Eye (tissue), 1 donor: ENCODE measurements around the gene C1orf74.
A peak's percentile ranks its signal among the peaks of the same experiment; 100 is the strongest.

Source experiments
- DNase-seq: peaks from one replicate; pipeline ENCODE4 v3.0.0-alpha.2; 2015

C1orf74 gene

GRCh38 chr1:209769171-209769904, 15.0 kb downstream of the C1orf74 start:
- peak; percentile 25 for DNase-seq

- no peak for DNase-seq
These were observed 16.0 kb downstream of the C1orf74 start for GRCh38 chr1:209768354-209768774.

- no peak for DNase-seq
These were observed 16.7 kb downstream of the C1orf74 start for GRCh38 chr1:209767706-209768105.

GRCh38 chr1:209767096-209767495, 17.3 kb downstream of the C1orf74 start:
- no peak for DNase-seq

- no peak for DNase-seq
These were observed 18.3 kb downstream of the C1orf74 start for GRCh38 chr1:209766051-209766450.

- DNase-seq, result no peak
These were observed 23.2 kb downstream of the C1orf74 start for GRCh38 chr1:209761011-209761635.

GRCh38 chr1:209759829-209760359, 24.5 kb downstream of the C1orf74 start:
- no peak for DNase-seq

GRCh38 chr1:209758400-209758799, 26.0 kb downstream of the C1orf74 start:
- DNase-seq, result no peak

- DNase-seq, result no peak
These were observed 27.5 kb downstream of the C1orf74 start for GRCh38 chr1:209756615-209757445.

- no peak for DNase-seq
These were observed 28.3 kb downstream of the C1orf74 start, which contains the start of gene TRAF3IP3 for GRCh38 chr1:209755926-209756614. Gene TRAF3IP3, plus strand, starts transcription at chr1:209756053. Its CDS starts 3,987 bp downstream, at chr1:209760040.

GRCh38 chr1:209755256-209755655, 29.1 kb downstream of the C1orf74 start:
- no peak for DNase-seq

- no peak for DNase-seq
These were observed 31.5 kb downstream of the C1orf74 start for GRCh38 chr1:209752890-209753289.

GRCh38 chr1:209751627-209752231, 32.6 kb downstream of the C1orf74 start:
- DNase-seq, result no peak

GRCh38 chr1:209749670-209750323, 34.6 kb downstream of the C1orf74 start:
- no peak for DNase-seq

GRCh38 chr1:209749205-209749604, 35.2 kb downstream of the C1orf74 start:
- DNase-seq, result no peak

- no peak for DNase-seq
These were observed 35.7 kb downstream of the C1orf74 start for GRCh38 chr1:209748620-209749019.

GRCh38 chr1:209747580-209748262, 36.6 kb downstream of the C1orf74 start:
- peak; percentile 84 for DNase-seq

- DNase-seq, result no peak
These were observed 37.8 kb downstream of the C1orf74 start for GRCh38 chr1:209746451-209747165.

- DNase-seq, result no peak
These were observed 41.2 kb downstream of the C1orf74 start for GRCh38 chr1:209743145-209743482.

GRCh38 chr1:209742409-209743144, 41.8 kb downstream of the C1orf74 start:
- no peak for DNase-seq
